Measurements from ENCODE around the gene TNFRSF1B. TPM values are rescaled to one million over a fixed set of nuclear protein-coding genes. Genes with fewer than 3 reads are reported as not detected.
A peak's percentile ranks its signal among the peaks of the same experiment; 100 is the strongest.

The TNFRSF1B gene
- total RNA-seq, 2 donors from 2014 or later, result 17.0 to 25.6 TPM

DNA sequence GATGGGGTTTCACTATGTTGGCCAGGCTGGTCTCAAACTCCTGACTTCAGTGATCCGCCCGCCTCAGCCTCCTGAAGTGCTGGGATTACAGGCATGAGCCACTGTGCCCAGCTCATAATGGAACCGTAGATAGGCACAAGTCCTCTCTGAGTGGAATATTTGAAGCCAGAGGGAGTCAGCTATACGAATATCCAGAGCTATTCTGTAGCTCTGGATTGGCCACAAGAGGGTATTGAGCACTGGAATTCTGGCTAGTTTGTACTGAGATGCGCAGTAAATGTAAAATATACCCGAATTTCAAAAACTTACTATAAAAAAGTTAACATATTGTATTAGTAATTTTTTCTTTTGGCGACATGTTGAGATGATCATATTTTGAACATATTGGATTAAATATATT, 62.2 kb downstream of the TNFRSF1B start:
- Histone ChIP-seq H3K4me1 (peaks cover 0 to 22% of the 10 kb centered on the region in 2 donors), H3K36me3 (no peaks in the 10 kb centered on the region), H3K4me3 (no peak overlapping the region), H3K27ac (no peak overlapping the region), H3K9me3 (no peaks in the 10 kb centered on the region), H3K27me3 (no peaks in the 10 kb centered on the region)
- no peak for DNase-seq (ENCODE audit: low spot score)
- TF ChIP-seq, protein P1, sequence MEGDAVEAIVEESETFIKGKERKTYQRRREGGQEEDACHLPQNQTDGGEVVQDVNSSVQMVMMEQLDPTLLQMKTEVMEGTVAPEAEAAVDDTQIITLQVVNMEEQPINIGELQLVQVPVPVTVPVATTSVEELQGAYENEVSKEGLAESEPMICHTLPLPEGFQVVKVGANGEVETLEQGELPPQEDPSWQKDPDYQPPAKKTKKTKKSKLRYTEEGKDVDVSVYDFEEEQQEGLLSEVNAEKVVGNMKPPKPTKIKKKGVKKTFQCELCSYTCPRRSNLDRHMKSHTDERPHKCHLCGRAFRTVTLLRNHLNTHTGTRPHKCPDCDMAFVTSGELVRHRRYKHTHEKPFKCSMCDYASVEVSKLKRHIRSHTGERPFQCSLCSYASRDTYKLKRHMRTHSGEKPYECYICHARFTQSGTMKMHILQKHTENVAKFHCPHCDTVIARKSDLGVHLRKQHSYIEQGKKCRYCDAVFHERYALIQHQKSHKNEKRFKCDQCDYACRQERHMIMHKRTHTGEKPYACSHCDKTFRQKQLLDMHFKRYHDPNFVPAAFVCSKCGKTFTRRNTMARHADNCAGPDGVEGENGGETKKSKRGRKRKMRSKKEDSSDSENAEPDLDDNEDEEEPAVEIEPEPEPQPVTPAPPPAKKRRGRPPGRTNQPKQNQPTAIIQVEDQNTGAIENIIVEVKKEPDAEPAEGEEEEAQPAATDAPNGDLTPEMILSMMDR (IDR thresholded peaks at IDR 0.05), result no peak

DNA sequence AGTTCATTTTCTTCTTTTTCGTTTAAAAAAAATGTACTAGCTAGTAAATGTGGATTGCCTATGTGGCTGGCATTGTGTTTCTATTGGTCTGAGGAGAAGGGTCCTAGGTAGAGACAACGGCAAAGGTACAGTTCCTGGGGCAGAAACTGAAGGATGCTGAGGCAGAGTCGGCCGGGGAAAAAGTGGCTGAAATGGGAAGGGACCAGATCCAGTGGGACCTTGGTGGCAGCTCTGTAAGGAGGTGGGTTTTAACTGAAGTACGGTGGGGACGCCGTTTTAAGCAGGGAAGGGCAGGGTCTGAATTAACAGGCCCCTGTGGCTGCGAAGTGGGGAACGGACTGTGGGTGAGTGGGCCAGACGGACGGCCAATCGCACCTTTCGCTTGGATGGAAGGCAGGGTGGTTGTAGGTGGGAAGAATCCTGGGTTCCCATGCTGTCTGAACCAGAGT, 62.6 kb downstream of the TNFRSF1B start:
- no peaks in the 10 kb centered on the region for H3K36me3 ChIP-seq
- TF ChIP-seq, protein P1 (IDR thresholded peaks at IDR 0.05), result no peak
- H3K4me3 ChIP-seq, result peak overlapping the region in 1 of 2 donors; percentile 100
- no peak for DNase-seq (ENCODE audit: low spot score)
- peaks cover 0 to 22% of the 10 kb centered on the region in 2 donors for H3K4me1 ChIP-seq
- no peak overlapping the region for H3K27ac ChIP-seq
- H3K9me3 ChIP-seq, result no peaks in the 10 kb centered on the region
- no peaks in the 10 kb centered on the region for H3K27me3 ChIP-seq

DNA sequence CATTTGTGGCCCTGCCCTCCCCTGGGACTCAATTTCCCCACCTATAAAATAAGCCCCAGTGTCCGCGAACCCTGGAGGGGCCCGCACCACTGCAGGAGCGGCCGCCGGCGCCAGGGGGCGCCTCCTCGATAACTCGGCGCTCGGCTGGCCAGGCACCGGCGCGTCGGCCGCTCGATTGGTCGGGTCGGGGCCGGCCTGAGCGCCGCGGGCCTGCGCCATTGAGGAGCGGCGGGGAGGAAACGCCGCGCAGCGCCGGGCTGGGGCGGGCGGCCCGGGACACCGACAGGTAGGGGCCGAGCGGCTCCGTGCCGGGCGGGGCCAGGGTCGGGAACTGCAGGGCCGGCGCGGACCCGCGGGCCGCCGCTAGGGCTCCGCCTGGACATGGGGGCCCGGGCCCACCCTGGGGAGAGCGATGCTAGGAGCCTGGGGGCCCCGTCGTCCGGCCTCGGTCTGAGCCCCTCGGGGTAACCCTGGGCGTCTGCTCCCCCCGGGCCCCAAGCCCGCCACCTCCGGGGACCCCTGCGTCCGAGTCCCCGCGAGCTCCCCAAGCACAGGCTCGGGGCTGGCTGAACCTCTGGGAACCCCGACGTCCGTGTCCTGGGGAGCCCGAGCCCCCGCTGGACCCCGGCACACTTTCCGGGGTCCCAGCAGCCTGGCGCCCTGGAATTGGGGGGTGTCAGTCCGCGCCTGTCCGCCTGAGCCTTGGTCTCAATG, 63.2 kb downstream of the TNFRSF1B start, which contains the start of gene VPS13D:
Gene VPS13D, plus strand, starts transcription at position 196 of the 714 bp plus-strand sequence. CDS start 4,237 bp downstream, outside the sequence.
- no peaks in the 10 kb centered on the region for H3K27me3 ChIP-seq
- no peaks in the 10 kb centered on the region for H3K9me3 ChIP-seq
- DNase-seq (ENCODE audit: low spot score), result peak; percentile 68
- TF ChIP-seq, protein P1 (IDR thresholded peaks at IDR 0.05), result peak; percentile 95 to 98
- peak within 1 kb of the TSS; percentile 98 to 100 for H3K4me3 ChIP-seq
- peaks cover under 1% of the 10 kb centered on the region for H3K36me3 ChIP-seq
- peaks cover 0 to 22% of the 10 kb centered on the region in 2 donors for H3K4me1 ChIP-seq
- peak within 1 kb of the TSS; percentile 89 to 96 for H3K27ac ChIP-seq

DNA sequence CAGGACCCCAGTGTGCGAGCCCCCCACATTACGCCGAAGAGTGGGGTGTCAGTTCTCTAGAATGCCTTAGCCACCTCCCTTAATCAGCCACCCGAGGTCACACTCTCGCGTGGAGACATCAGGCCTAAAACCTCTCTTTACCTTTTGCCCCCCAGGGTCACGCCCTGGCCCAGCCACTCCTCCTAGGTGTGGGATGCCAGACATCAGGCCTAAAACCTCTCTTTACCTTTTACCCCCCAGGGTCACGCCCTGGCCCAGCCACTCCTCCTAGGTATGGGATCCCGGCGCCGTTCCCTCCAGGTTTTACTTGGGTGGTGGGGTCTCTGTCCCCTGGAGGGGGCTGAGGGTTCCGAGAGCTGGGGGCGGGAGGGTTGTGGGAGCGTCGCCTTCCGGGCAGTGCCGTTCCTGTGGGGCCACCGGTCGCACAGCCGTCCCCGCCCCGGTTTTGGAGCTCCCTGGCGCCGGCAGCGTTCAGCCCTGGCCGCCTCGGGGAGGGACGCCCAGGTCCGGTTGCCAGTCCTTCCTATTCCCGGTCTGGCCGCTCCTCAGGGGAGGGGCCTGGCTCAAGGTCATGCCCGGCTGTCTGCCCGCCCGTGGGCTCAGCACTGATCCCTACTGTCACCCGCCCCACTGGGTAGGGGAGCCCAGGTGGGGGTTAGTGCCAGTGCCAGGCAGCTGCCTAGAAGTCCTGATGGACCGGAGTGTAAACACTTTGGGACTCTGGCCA, 63.9 kb downstream of the TNFRSF1B start:
- Histone ChIP-seq H3K27me3 (no peaks in the 10 kb centered on the region), H3K9me3 (no peaks in the 10 kb centered on the region), H3K4me1 (peaks cover 0 to 22% of the 10 kb centered on the region in 2 donors), H3K36me3 (peaks cover 8% of the 10 kb centered on the region), H3K4me3 (peak overlapping the region; percentile 98 to 100), H3K27ac (peak overlapping the region; percentile 89 to 96)
- TF ChIP-seq, protein P1 (IDR thresholded peaks at IDR 0.05), result no peak
- no peak for DNase-seq (ENCODE audit: low spot score)

DNA sequence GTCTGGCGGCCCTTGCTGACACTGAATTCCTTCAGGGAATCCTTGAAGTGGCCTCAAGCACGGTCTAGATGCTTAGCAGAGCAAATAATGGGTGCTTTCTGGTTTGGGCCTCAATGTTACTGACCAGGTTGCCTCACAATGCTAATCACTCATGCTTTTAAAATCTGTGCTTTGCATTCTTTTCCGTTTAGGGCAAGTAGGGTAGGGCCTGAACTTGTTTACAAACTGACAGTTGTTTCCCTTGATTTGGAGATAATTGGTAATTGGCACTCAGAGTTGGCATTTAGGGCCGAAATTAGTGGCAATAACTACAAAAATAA, 64.4 kb downstream of the TNFRSF1B start:
- TF ChIP-seq, protein P1 (IDR thresholded peaks at IDR 0.05), result no peak
- no peaks in the 10 kb centered on the region for H3K27me3 ChIP-seq
- peaks cover 13% of the 10 kb centered on the region for H3K36me3 ChIP-seq
- peak overlapping the region; percentile 89 to 96 for H3K27ac ChIP-seq
- H3K4me1 ChIP-seq, result peaks cover 0 to 22% of the 10 kb centered on the region in 2 donors
- H3K9me3 ChIP-seq, result no peaks in the 10 kb centered on the region
- H3K4me3 ChIP-seq, result peak overlapping the region; percentile 98 to 100
- DNase-seq (ENCODE audit: low spot score), result no peak
